Liver (tissue), 3 donors: ENCODE data around the gene SFXN2.
"Not testable (repeated sequence)": the region's sequence is repeated elsewhere in the genome, so short reads cannot be mapped to it uniquely, and the experiment has no call there.

ENCODE experiments used
- RAD21 ChIP-seq, 2 donors: IDR thresholded peaks; 2 replicates each; pipeline ENCODE4 v1.6.1; 2016; ENCODE audit warnings: antibody characterized with exemption in 2 of 2, mild to moderate bottlenecking in 2 of 2
- TAF1 ChIP-seq: conservative IDR thresholded peaks from 2 replicates; pipeline ENCODE4 v1.6.1; 2016; ENCODE audit warnings: antibody characterized with exemption, mild to moderate bottlenecking
- TF ChIP-seq, protein P1 (sequence below): fragments of 150-350 bp; IDR thresholded peaks from 2 replicates; pipeline ENCODE4 v1.5.1; 2017; ENCODE audit warnings: improper control_type of control experiment, low read depth, low read length; ENCODE audit not compliant: missing input control
- donor health status: healthy.
- donor health status: healthy.

- not testable (repeated sequence) for TF ChIP-seq TAF1; RAD21 (IDR thresholded peaks at IDR 0.05)
- TF ChIP-seq, protein P1, sequence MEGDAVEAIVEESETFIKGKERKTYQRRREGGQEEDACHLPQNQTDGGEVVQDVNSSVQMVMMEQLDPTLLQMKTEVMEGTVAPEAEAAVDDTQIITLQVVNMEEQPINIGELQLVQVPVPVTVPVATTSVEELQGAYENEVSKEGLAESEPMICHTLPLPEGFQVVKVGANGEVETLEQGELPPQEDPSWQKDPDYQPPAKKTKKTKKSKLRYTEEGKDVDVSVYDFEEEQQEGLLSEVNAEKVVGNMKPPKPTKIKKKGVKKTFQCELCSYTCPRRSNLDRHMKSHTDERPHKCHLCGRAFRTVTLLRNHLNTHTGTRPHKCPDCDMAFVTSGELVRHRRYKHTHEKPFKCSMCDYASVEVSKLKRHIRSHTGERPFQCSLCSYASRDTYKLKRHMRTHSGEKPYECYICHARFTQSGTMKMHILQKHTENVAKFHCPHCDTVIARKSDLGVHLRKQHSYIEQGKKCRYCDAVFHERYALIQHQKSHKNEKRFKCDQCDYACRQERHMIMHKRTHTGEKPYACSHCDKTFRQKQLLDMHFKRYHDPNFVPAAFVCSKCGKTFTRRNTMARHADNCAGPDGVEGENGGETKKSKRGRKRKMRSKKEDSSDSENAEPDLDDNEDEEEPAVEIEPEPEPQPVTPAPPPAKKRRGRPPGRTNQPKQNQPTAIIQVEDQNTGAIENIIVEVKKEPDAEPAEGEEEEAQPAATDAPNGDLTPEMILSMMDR: not testable (repeated sequence)
These were observed 44.5 kb downstream of the SFXN2 start for GRCh38 chr10:102758933-102759262.
